ENCODE measurements around the gene GET3. TPM values are rescaled to one million over a fixed set of nuclear protein-coding genes. Genes with fewer than 3 reads are reported as not detected.
A peak's percentile ranks its signal among the peaks of the same experiment; 100 is the strongest.

GET3 gene
- total RNA-seq, 2 donors from 2014 or later = 30.7 to 50.0 TPM

DNA sequence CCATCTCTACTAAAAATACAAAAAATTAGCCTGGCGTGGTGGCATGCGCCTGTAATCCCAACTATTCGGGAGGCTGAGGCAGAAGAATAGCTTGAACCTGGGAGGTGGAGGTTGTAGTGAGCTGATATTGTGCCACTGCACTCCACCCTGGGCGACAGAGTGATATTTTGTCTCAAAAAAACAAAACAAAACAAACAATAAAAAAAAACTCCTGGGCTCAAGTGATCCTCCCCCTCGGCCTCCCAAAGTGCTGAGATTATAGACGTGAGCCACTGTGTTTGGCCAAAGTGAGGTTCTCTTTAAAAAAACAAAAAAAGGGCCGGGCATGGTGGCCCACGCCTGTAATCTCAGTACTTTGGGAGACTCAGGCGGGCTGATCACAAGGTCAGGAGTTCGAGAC is 50.2 kb downstream of the GET3 start:
- H3K4me1 ChIP-seq (ENCODE audit: control insufficient read depth in 1 of 2, low read depth in 2 of 2) = peaks cover 53 to 68% of the 10 kb centered on the region in 2 donors
- TF ChIP-seq, protein P1, sequence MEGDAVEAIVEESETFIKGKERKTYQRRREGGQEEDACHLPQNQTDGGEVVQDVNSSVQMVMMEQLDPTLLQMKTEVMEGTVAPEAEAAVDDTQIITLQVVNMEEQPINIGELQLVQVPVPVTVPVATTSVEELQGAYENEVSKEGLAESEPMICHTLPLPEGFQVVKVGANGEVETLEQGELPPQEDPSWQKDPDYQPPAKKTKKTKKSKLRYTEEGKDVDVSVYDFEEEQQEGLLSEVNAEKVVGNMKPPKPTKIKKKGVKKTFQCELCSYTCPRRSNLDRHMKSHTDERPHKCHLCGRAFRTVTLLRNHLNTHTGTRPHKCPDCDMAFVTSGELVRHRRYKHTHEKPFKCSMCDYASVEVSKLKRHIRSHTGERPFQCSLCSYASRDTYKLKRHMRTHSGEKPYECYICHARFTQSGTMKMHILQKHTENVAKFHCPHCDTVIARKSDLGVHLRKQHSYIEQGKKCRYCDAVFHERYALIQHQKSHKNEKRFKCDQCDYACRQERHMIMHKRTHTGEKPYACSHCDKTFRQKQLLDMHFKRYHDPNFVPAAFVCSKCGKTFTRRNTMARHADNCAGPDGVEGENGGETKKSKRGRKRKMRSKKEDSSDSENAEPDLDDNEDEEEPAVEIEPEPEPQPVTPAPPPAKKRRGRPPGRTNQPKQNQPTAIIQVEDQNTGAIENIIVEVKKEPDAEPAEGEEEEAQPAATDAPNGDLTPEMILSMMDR (IDR thresholded peaks at IDR 0.05) = no peak

DNA sequence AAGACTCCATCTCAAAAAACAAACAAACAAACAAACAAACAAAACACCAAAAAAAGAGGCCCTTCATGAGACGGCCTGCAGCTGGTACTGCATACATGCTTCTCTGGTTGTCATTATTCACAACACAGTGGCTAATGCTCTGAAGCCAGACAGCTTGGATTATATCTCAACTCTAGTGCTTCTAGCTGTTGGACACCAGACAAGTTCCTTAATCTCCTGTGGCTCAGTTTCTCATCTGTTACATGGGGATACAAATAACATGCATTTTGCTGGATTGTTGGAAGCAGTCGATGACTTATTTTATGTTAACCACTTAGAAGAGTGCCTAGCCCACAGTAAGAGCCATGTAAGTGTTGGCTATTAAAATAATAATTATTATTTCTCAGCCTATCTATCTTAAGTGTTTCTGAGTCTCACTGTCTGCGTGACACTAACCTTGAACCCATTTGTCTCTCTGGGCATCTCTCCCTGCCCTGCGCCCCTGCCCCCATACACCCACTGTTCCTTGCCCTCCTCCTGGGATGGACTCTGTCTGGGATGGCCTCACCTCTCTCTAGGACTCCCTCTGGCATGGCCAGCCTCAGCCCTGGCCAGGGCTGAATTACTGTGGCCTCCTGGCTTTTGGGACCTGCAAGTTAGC is 50.9 kb downstream of the GET3 start:
- TF ChIP-seq, protein P1 (IDR thresholded peaks at IDR 0.05) = no peak
- peak overlapping the region; percentile 91 for H3K4me3 ChIP-seq
- H3K27me3 ChIP-seq (replicated peaks; ENCODE audit: insufficient read depth) = no peaks in the 10 kb centered on the region
- ATAC-seq (ENCODE audit: insufficient number of reproducible peaks, low FRiP score, low read depth) (no peak), DNase-seq (ENCODE audit: low spot score) (no peak)
- H3K4me1 ChIP-seq (ENCODE audit: control insufficient read depth in 1 of 2, low read depth in 2 of 2) = peaks cover 49 to 62% of the 10 kb centered on the region in 2 donors
- no peaks in the 10 kb centered on the region for H3K9me3 ChIP-seq
- peak overlapping the region; percentile 99 to 100 for H3K27ac ChIP-seq
- H3K36me3 ChIP-seq = no peaks in the 10 kb centered on the region

More for the DNA sequence above, 50.2 kb downstream of the GET3 start:
- Histone ChIP-seq H3K4me3 (no peak overlapping the region), H3K27ac (peak overlapping the region; percentile 99 to 100), H3K36me3 (no peaks in the 10 kb centered on the region), H3K27me3 (replicated peaks; ENCODE audit: insufficient read depth) (no peaks in the 10 kb centered on the region), H3K9me3 (no peaks in the 10 kb centered on the region)
- DNase-seq (ENCODE audit: low spot score) (no peak), ATAC-seq (ENCODE audit: insufficient number of reproducible peaks, low FRiP score, low read depth) (no peak)

- ATAC-seq (ENCODE audit: insufficient number of reproducible peaks, low FRiP score, low read depth) (no peak), DNase-seq (ENCODE audit: low spot score) (no peak)
- peaks cover 44 to 57% of the 10 kb centered on the region in 2 donors for H3K4me1 ChIP-seq (ENCODE audit: control insufficient read depth in 1 of 2, low read depth in 2 of 2)
- no peaks in the 10 kb centered on the region for H3K27me3 ChIP-seq (replicated peaks; ENCODE audit: insufficient read depth)
- H3K36me3 ChIP-seq = no peaks in the 10 kb centered on the region
- H3K9me3 ChIP-seq = no peaks in the 10 kb centered on the region
- peak overlapping the region; percentile 91 for H3K4me3 ChIP-seq
- H3K27ac ChIP-seq = peak overlapping the region; percentile 99 to 100
- TF ChIP-seq, protein P1 (IDR thresholded peaks at IDR 0.05) = no peak
Measured at GRCh38 chr19:12788682-12789097, 51.4 kb downstream of the GET3 start.

DNA sequence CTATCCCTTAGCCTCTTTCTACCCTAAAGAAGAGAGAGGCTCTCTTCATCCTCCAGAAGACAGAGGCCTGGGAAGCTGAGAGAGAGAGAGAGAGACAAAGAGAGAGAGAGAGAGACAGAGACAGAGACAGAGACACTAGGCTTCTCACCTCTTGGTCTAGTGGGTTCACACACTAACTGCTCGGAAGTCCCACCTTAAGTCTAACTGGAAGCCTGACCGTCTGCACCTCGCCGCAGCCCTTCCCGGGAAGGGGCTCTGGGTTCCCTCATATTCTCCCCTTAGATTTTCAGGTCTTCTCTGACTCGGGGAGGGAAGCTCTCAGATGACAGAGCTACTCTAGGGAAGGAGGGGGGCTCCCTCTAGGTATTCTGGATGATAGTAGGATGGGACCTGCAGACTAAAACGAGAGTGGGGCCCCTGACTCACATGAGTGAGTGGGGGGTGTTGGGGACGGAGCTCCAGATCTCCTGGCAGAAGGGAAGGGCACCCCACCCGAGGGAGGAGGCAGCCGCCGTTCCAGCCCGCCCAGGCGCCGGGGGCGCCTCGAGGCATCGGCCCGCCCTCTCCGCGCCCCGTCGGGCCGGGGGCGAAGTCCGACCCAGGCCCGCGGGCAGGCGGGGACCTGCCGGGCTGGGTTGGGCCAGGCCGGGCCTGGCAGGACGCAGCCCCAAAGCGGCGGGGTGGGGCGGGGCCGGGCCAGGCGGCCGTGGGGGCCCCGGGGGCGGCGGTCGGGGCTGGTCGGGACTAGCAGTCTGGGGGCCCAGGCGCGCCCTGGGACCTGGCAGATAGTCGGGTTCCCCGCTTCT is 52.0 kb downstream of the GET3 start:
- DNase-seq (ENCODE audit: low spot score) (no peak), ATAC-seq (ENCODE audit: insufficient number of reproducible peaks, low FRiP score, low read depth) (peak; percentile 1)

More for the DNA sequence above, 52.0 kb downstream of the GET3 start:
- TF ChIP-seq, protein P1 (IDR thresholded peaks at IDR 0.05) = no peak
- Histone ChIP-seq H3K4me3 (peak overlapping the region; percentile 91), H3K4me1 (ENCODE audit: control insufficient read depth in 1 of 2, low read depth in 2 of 2) (peaks cover 39 to 54% of the 10 kb centered on the region in 2 donors), H3K36me3 (no peaks in the 10 kb centered on the region), H3K27me3 (replicated peaks; ENCODE audit: insufficient read depth) (no peaks in the 10 kb centered on the region), H3K9me3 (no peaks in the 10 kb centered on the region), H3K27ac (peak overlapping the region; percentile 99 to 100)
